ENCODE results near the gene ADCY9. TPM values are rescaled to one million over a fixed set of nuclear protein-coding genes. Genes with fewer than 3 reads are reported as not detected.
A peak's percentile ranks its signal among the peaks of the same experiment; 100 is the strongest.
"Not testable (repeated sequence)": the region's sequence is repeated elsewhere in the genome, so short reads cannot be mapped to it uniquely, and the experiment has no call there.

Gene ADCY9
- total RNA-seq, 1 experiment from 2014 or later, result 7.1 TPM

GRCh38 chr16:3949287-3949686 is 167.0 kb downstream of the ADCY9 start:
- Mint-ChIP-seq H3K4me1 (ENCODE audit: low read depth, unreplicated experiment) (peaks cover 29% of the 10 kb centered on the region), H3K36me3 (ENCODE audit: insufficient read depth, unreplicated experiment) (peaks cover 5% of the 10 kb centered on the region), H3K27ac (ENCODE audit: unreplicated experiment) (no peak overlapping the region), H3K27me3 (ENCODE audit: unreplicated experiment) (peaks cover 58% of the 10 kb centered on the region), H3K9me3 (ENCODE audit: low read depth, unreplicated experiment) (no peaks in the 10 kb centered on the region), H3K4me3 (ENCODE audit: low read depth, unreplicated experiment) (no peak overlapping the region)
- TF ChIP-seq CTCF (IDR thresholded peaks at IDR 0.05; ENCODE audit: unreplicated experiment), result no peak
- CTCF ChIA-PET, result interaction anchor here (0.6 to 0.7 kb wide), 2 partner anchors 9 to 34 kb away, joined by 3 read pairs; no protein-coding TSS in a partner anchor
- no peak for DNase-seq
- BruUV-seq (replicated peaks), result no TSS peak
- intact Hi-C loops (cut with micrococcal nuclease; ENCODE audit: unreplicated experiment), result no loop called here

GRCh38 chr16:3948378-3948995 is 167.8 kb downstream of the ADCY9 start:
- H3K27me3 Mint-ChIP-seq (ENCODE audit: unreplicated experiment), result peaks cover 51% of the 10 kb centered on the region
- no peak overlapping the region for H3K4me3 Mint-ChIP-seq (ENCODE audit: low read depth, unreplicated experiment)
- BruUV-seq (replicated peaks), result no TSS peak
- H3K27ac Mint-ChIP-seq (ENCODE audit: unreplicated experiment), result no peak overlapping the region
- no peak for DNase-seq
- no peaks in the 10 kb centered on the region for H3K9me3 Mint-ChIP-seq (ENCODE audit: low read depth, unreplicated experiment)
- peaks cover 29% of the 10 kb centered on the region for H3K4me1 Mint-ChIP-seq (ENCODE audit: low read depth, unreplicated experiment)
- no peak for TF ChIP-seq CTCF (IDR thresholded peaks at IDR 0.05; ENCODE audit: unreplicated experiment)
- CTCF ChIA-PET, result interaction anchor here (0.6 kb wide), 1 partner anchor 528 kb away, joined by 3 read pairs; no protein-coding TSS in a partner anchor
- peaks cover 5% of the 10 kb centered on the region for H3K36me3 Mint-ChIP-seq (ENCODE audit: insufficient read depth, unreplicated experiment)
- intact Hi-C loops (cut with micrococcal nuclease; ENCODE audit: unreplicated experiment), result no loop called here

- no peak overlapping the region for H3K4me3 Mint-ChIP-seq (ENCODE audit: low read depth, unreplicated experiment)
- no peak for DNase-seq
- intact Hi-C loops (cut with micrococcal nuclease; ENCODE audit: unreplicated experiment), result no loop called here
- CTCF ChIA-PET, result interaction anchor here (0.8 kb wide), 1 partner anchor 9 kb away, joined by 3 read pairs; no protein-coding TSS in a partner anchor
- peaks cover 5% of the 10 kb centered on the region for H3K36me3 Mint-ChIP-seq (ENCODE audit: insufficient read depth, unreplicated experiment)
- no peak overlapping the region for H3K27ac Mint-ChIP-seq (ENCODE audit: unreplicated experiment)
- BruUV-seq (replicated peaks), result no TSS peak
- peaks cover 34% of the 10 kb centered on the region for H3K27me3 Mint-ChIP-seq (ENCODE audit: unreplicated experiment)
- H3K9me3 Mint-ChIP-seq (ENCODE audit: low read depth, unreplicated experiment), result no peaks in the 10 kb centered on the region
- H3K4me1 Mint-ChIP-seq (ENCODE audit: low read depth, unreplicated experiment), result peaks cover 19% of the 10 kb centered on the region
- TF ChIP-seq CTCF (IDR thresholded peaks at IDR 0.05; ENCODE audit: unreplicated experiment), result no peak
Measured at GRCh38 chr16:3946604-3947180, 169.6 kb downstream of the ADCY9 start.

- DNase-seq, result peak; percentile 68
- TF ChIP-seq CTCF (IDR thresholded peaks at IDR 0.05; ENCODE audit: unreplicated experiment), result no peak
- CTCF ChIA-PET, result interaction anchor here (0.6 to 1.0 kb wide), 4 partner anchors 9 to 342 kb away, joined by 3 to 4 read pairs (median 3); no protein-coding TSS in a partner anchor
- BruUV-seq (replicated peaks), result no TSS peak
- H3K4me3 Mint-ChIP-seq (ENCODE audit: low read depth, unreplicated experiment), result no peak overlapping the region
- intact Hi-C loops (cut with micrococcal nuclease; ENCODE audit: unreplicated experiment), result no loop called here
- no peak overlapping the region for H3K27ac Mint-ChIP-seq (ENCODE audit: unreplicated experiment)
- H3K36me3 Mint-ChIP-seq (ENCODE audit: insufficient read depth, unreplicated experiment), result peaks cover 5% of the 10 kb centered on the region
- H3K9me3 Mint-ChIP-seq (ENCODE audit: low read depth, unreplicated experiment), result no peaks in the 10 kb centered on the region
- peaks cover 19% of the 10 kb centered on the region for H3K4me1 Mint-ChIP-seq (ENCODE audit: low read depth, unreplicated experiment)
- H3K27me3 Mint-ChIP-seq (ENCODE audit: unreplicated experiment), result peaks cover 27% of the 10 kb centered on the region
Measured at GRCh38 chr16:3945751-3946603, 170.3 kb downstream of the ADCY9 start.

GRCh38 chr16:3944457-3944856 is 171.8 kb downstream of the ADCY9 start:
- H3K4me1 Mint-ChIP-seq (ENCODE audit: low read depth, unreplicated experiment); H3K27ac Mint-ChIP-seq (ENCODE audit: unreplicated experiment); BruUV-seq (replicated peaks); DNase-seq; H3K36me3 Mint-ChIP-seq (ENCODE audit: insufficient read depth, unreplicated experiment); intact Hi-C loops (cut with micrococcal nuclease; ENCODE audit: unreplicated experiment); H3K4me3 Mint-ChIP-seq (ENCODE audit: low read depth, unreplicated experiment); H3K9me3 Mint-ChIP-seq (ENCODE audit: low read depth, unreplicated experiment): not testable (repeated sequence)
- peaks cover 12% of the 10 kb centered on the region for H3K27me3 Mint-ChIP-seq (ENCODE audit: unreplicated experiment)
- CTCF ChIA-PET, result interaction anchor here (0.6 to 1.1 kb wide), 3 partner anchors 9 to 82 kb away, joined by 3 read pairs; no protein-coding TSS in a partner anchor

GRCh38 chr16:3942146-3942545 is 174.1 kb downstream of the ADCY9 start:
- CTCF ChIA-PET, result interaction anchor here (0.6 kb wide), 1 partner anchor 1477 kb away, joined by 3 read pairs; no protein-coding TSS in a partner anchor
- H3K9me3 Mint-ChIP-seq (ENCODE audit: low read depth, unreplicated experiment); intact Hi-C loops (cut with micrococcal nuclease; ENCODE audit: unreplicated experiment); H3K4me3 Mint-ChIP-seq (ENCODE audit: low read depth, unreplicated experiment); H3K4me1 Mint-ChIP-seq (ENCODE audit: low read depth, unreplicated experiment); H3K27ac Mint-ChIP-seq (ENCODE audit: unreplicated experiment); H3K36me3 Mint-ChIP-seq (ENCODE audit: insufficient read depth, unreplicated experiment); H3K27me3 Mint-ChIP-seq (ENCODE audit: unreplicated experiment); BruUV-seq (replicated peaks); DNase-seq: not testable (repeated sequence)
